Naive thymus-derived CD4-positive, alpha-beta T cell (primary cell): ENCODE measurements around the gene LIPK. TPM values are rescaled to one million over a fixed set of nuclear protein-coding genes. Genes with fewer than 3 reads are reported as not detected.

Experiments used
- ATAC-seq: fragments of 150-1000 bp; cut with Tn5 transposase; 2 replicates; pipeline ENCODE4 v1.10.0; 2021; ENCODE audit warnings: mild to moderate bottlenecking, moderate library complexity
- CTCF ChIA-PET: fragments of 350-600 bp; sonication (Branson Sonifier 250); formaldehyde crosslinking; loops from one replicate; lab custom pipeline; 2021; ENCODE audit warnings: antibody characterized with exemption; lab: Charles Lee
- POLR2A ChIA-PET: fragments of 350-600 bp; sonication (Branson Sonifier 250); formaldehyde crosslinking; loops from one replicate; lab custom pipeline; 2021; ENCODE audit warnings: antibody characterized with exemption, inconsistent platforms; lab: Charles Lee
- DNase-seq, 9 donors: peaks; one replicate each; pipeline versions ENCODE4 v3.0.0 to v3.0.0-alpha.2; 2020 to 2022; ENCODE audit warnings: mixed read lengths in 1 of 9
- H3K27ac ChIP-seq: one replicate; pipeline ENCODE4 v1.7.0; 2013; ENCODE audit warnings: mild to moderate bottlenecking, low read depth, low read length, moderate library complexity
- H3K27me3 ChIP-seq, 2 donors: one replicate each; pipeline ENCODE4 v1.7.0; 2013; ENCODE audit warnings: low read length in 2 of 2, mild to moderate bottlenecking in 2 of 2, moderate library complexity in 2 of 2; ENCODE audit not compliant: control insufficient read depth in 2 of 2, insufficient read depth in 2 of 2
- H3K36me3 ChIP-seq, 3 experiments: 1 replicate in 2 of 3; 2 replicates in 1 of 3; pipeline ENCODE4 v1.7.0; 2013; ENCODE audit warnings: low read length in 3 of 3, mild to moderate bottlenecking in 3 of 3, moderate library complexity in 1 of 3; ENCODE audit not compliant: insufficient read depth in 3 of 3, control insufficient read depth in 2 of 3
- H3K4me1 ChIP-seq, 2 donors: one replicate each; pipeline ENCODE4 v1.7.0; 2013; ENCODE audit warnings: low read length in 2 of 2, mild to moderate bottlenecking in 2 of 2, moderate library complexity in 1 of 2; ENCODE audit not compliant: control insufficient read depth in 2 of 2, insufficient read depth in 2 of 2
- H3K4me3 ChIP-seq: 2 replicates; pipeline ENCODE4 v1.7.0; 2013; ENCODE audit warnings: mild to moderate bottlenecking, low read length
- H3K9me3 ChIP-seq, 3 experiments: 1 replicate in 2 of 3; 2 replicates in 1 of 3; pipeline ENCODE4 v1.7.0; 2013; ENCODE audit warnings: low read length in 3 of 3; ENCODE audit not compliant: control insufficient read depth in 2 of 3
- H3K27ac Mint-ChIP-seq, 9 donors: one replicate each; pipeline ENCODE4 v1.8.0; 2020 to 2022; ENCODE audit warnings: mixed read lengths in 9 of 9, mild to moderate bottlenecking in 8 of 9, moderate library complexity in 5 of 9, inconsistent platforms in 2 of 9
- H3K27me3 Mint-ChIP-seq, 5 donors: one replicate each; pipeline ENCODE4 v1.8.0; 2021 to 2022; ENCODE audit warnings: mixed read lengths in 5 of 5, mild to moderate bottlenecking in 1 of 5
- H3K36me3 Mint-ChIP-seq, 5 donors: one replicate each; pipeline ENCODE4 v1.8.0; 2020 to 2022; ENCODE audit warnings: mixed read lengths in 5 of 5, mild to moderate bottlenecking in 3 of 5, inconsistent platforms in 1 of 5
- H3K4me1 Mint-ChIP-seq, 7 donors: one replicate each; pipeline ENCODE4 v1.8.0; 2020 to 2022; ENCODE audit warnings: mixed read lengths in 7 of 7, mild to moderate bottlenecking in 3 of 7, inconsistent platforms in 1 of 7
- H3K4me3 Mint-ChIP-seq, 10 donors: one replicate each; pipeline ENCODE4 v1.8.0; 2020 to 2022; ENCODE audit warnings: mild to moderate bottlenecking in 10 of 10, mixed read lengths in 10 of 10, moderate library complexity in 6 of 10, inconsistent platforms in 2 of 10
- H3K9me3 Mint-ChIP-seq, 11 donors: one replicate each; pipeline ENCODE4 v1.8.0; 2020 to 2022; ENCODE audit warnings: mixed read lengths in 11 of 11, mild to moderate bottlenecking in 4 of 11, inconsistent platforms in 1 of 11, moderate library complexity in 1 of 11
- intact Hi-C, 2 donors: fragments of 100-400 bp; cut with micrococcal nuclease; formaldehyde crosslinking; loops; one replicate each; pipeline ENCODE4 v1.15.1; 2023
- polyA plus RNA-seq, 2 donors: library from polyadenylated mRNA; unstranded; fragments of 300-500 nt; fragmentation: Illumina TruSeq; gene quantifications; one replicate each; pipeline ENCODE4 v1.2.3, GENCODE V29; 2021
- total RNA-seq, 6 experiments: library from RNA in 5 of 6; stranded (reverse) in 5 of 6; gene quantifications; 1 replicate in 5 of 6; 2 replicates in 1 of 6; pipeline ENCODE4 v1.2.3 and lab custom pipeline; 2021 to 2026

Gene LIPK
- total and polyA plus RNA-seq, 7 experiments from 2014 or later: not detected

GRCh38 chr10:88755753-88756152, 49.7 kb downstream of the LIPK start:
- Mint-ChIP-seq H3K4me3 (no peak overlapping the region), H3K27me3 (peaks cover 0 to 44% (median 0%) of the 10 kb centered on the region in 5 donors), H3K36me3 (no peaks in the 10 kb centered on the region), H3K9me3 (peaks cover 0 to 2% (median 0%) of the 10 kb centered on the region in 11 donors), H3K4me1 (peaks cover 5 to 13% (median 11%) of the 10 kb centered on the region in 7 donors), H3K27ac (no peak overlapping the region)
- Histone ChIP-seq H3K9me3 (no peaks in the 10 kb centered on the region), H3K4me3 (no peak overlapping the region), H3K27me3 (no peaks in the 10 kb centered on the region), H3K4me1 (no peaks in the 10 kb centered on the region), H3K36me3 (no peaks in the 10 kb centered on the region), H3K27ac (no peak overlapping the region)
- ATAC-seq (peak; percentile 32), DNase-seq (no peak)
- intact Hi-C loops: no loop called here
- ChIA-PET CTCF (no interaction called here), POLR2A (interaction anchor here (0.6 kb wide), 1 partner anchor 739 kb away, joined by 3 read pairs; no protein-coding TSS in a partner anchor)

- no peak overlapping the region for H3K4me3 ChIP-seq
- no peak overlapping the region for H3K27ac ChIP-seq
- CTCF ChIA-PET: no interaction called here
- Mint-ChIP-seq H3K27ac (no peak overlapping the region), H3K9me3 (peaks cover 0 to 2% (median 0%) of the 10 kb centered on the region in 11 donors), H3K36me3 (no peaks in the 10 kb centered on the region), H3K4me3 (no peak overlapping the region), H3K4me1 (peaks cover 5 to 13% (median 11%) of the 10 kb centered on the region in 7 donors), H3K27me3 (peaks cover 0 to 45% (median 0%) of the 10 kb centered on the region in 5 donors)
- no peaks in the 10 kb centered on the region for H3K4me1 ChIP-seq
- no peaks in the 10 kb centered on the region for H3K27me3 ChIP-seq
- DNase-seq (no peak), ATAC-seq (no peak)
- intact Hi-C loops: no loop called here
- H3K36me3 ChIP-seq: no peaks in the 10 kb centered on the region
- H3K9me3 ChIP-seq: no peaks in the 10 kb centered on the region
- POLR2A ChIA-PET: no interaction called here
Measured at GRCh38 chr10:88756660-88757059, 50.6 kb downstream of the LIPK start.

- no peaks in the 10 kb centered on the region for H3K36me3 Mint-ChIP-seq
- intact Hi-C loops: no loop called here
- H3K27ac Mint-ChIP-seq: peak within 1 kb of the TSS in 2 of 9 donors; percentile 55 to 61
- ChIA-PET CTCF (no interaction called here), POLR2A (no interaction called here)
- H3K27me3 Mint-ChIP-seq: peaks cover 0 to 44% (median 0%) of the 10 kb centered on the region in 5 donors
- DNase-seq (peak in 1 of 9 donors; percentile 6), ATAC-seq (peak; percentile 91)
- peaks cover 0 to 2% (median 0%) of the 10 kb centered on the region in 11 donors for H3K9me3 Mint-ChIP-seq
- peak within 1 kb of the TSS in 1 of 10 donors; percentile 39 for H3K4me3 Mint-ChIP-seq
- peaks cover 5 to 13% (median 11%) of the 10 kb centered on the region in 7 donors for H3K4me1 Mint-ChIP-seq
- no peak within 1 kb of the TSS for H3K27ac ChIP-seq
- H3K36me3 ChIP-seq: no peaks in the 10 kb centered on the region
- H3K27me3 ChIP-seq: no peaks in the 10 kb centered on the region
- H3K4me1 ChIP-seq: no peaks in the 10 kb centered on the region
- no peaks in the 10 kb centered on the region for H3K9me3 ChIP-seq
- no peak within 1 kb of the TSS for H3K4me3 ChIP-seq
Measured at GRCh38 chr10:88759366-88760101, 53.5 kb downstream of the LIPK start, which contains the start of gene LIPN. LIPN (plus strand) TSS chr10:88760020; CDS start chr10:88761406, 1,386 bp downstream.

- no peaks in the 10 kb centered on the region for H3K4me1 ChIP-seq
- ATAC-seq: no peak
- H3K9me3 ChIP-seq: no peaks in the 10 kb centered on the region
- Mint-ChIP-seq H3K36me3 (no peaks in the 10 kb centered on the region), H3K27ac (no peak overlapping the region), H3K4me3 (no peak overlapping the region), H3K4me1 (peaks cover 0 to 6% (median 5%) of the 10 kb centered on the region in 7 donors), H3K9me3 (peaks cover 0 to 2% (median 0%) of the 10 kb centered on the region in 11 donors), H3K27me3 (peaks cover 0 to 46% (median 0%) of the 10 kb centered on the region in 5 donors)
- H3K4me3 ChIP-seq: no peak overlapping the region
- ChIA-PET POLR2A (no interaction called here), CTCF (interaction anchor here (1.2 kb wide), 1 partner anchor 74 kb away, joined by 3 read pairs; no protein-coding TSS in a partner anchor)
- H3K36me3 ChIP-seq: no peaks in the 10 kb centered on the region
- no peak overlapping the region for H3K27ac ChIP-seq
- intact Hi-C loops: no loop called here
- no peaks in the 10 kb centered on the region for H3K27me3 ChIP-seq
- DNase-seq: no peak
Measured at GRCh38 chr10:88762906-88763305, 56.9 kb downstream of the LIPK start.

- Histone ChIP-seq H3K4me3 (no peak overlapping the region), H3K36me3 (no peaks in the 10 kb centered on the region), H3K27me3 (no peaks in the 10 kb centered on the region), H3K4me1 (no peaks in the 10 kb centered on the region), H3K9me3 (no peaks in the 10 kb centered on the region), H3K27ac (no peak overlapping the region)
- ChIA-PET CTCF (interaction anchor here (1.2 kb wide), 1 partner anchor 75 kb away, joined by 3 read pairs; no protein-coding TSS in a partner anchor), POLR2A (no interaction called here)
- Mint-ChIP-seq H3K4me3 (no peak overlapping the region), H3K27ac (no peak overlapping the region), H3K27me3 (peaks cover 0 to 48% (median 0%) of the 10 kb centered on the region in 5 donors), H3K9me3 (peaks cover 0 to 2% (median 0%) of the 10 kb centered on the region in 11 donors), H3K36me3 (no peaks in the 10 kb centered on the region), H3K4me1 (peaks cover 0 to 6% (median 5%) of the 10 kb centered on the region in 7 donors)
- no peak for ATAC-seq
- intact Hi-C loops: no loop called here
- DNase-seq: no peak
Measured at GRCh38 chr10:88763441-88763840, 57.4 kb downstream of the LIPK start.

- no peaks in the 10 kb centered on the region for H3K27me3 ChIP-seq
- no peak overlapping the region for H3K4me3 ChIP-seq
- DNase-seq (no peak), ATAC-seq (no peak)
- no peaks in the 10 kb centered on the region for H3K9me3 ChIP-seq
- Mint-ChIP-seq H3K27me3 (peaks cover 0 to 48% (median 0%) of the 10 kb centered on the region in 5 donors), H3K36me3 (no peaks in the 10 kb centered on the region), H3K4me3 (no peak overlapping the region), H3K4me1 (peaks cover 0 to 6% (median 5%) of the 10 kb centered on the region in 7 donors), H3K9me3 (peaks cover 0 to 2% (median 0%) of the 10 kb centered on the region in 11 donors), H3K27ac (no peak overlapping the region)
- H3K27ac ChIP-seq: no peak overlapping the region
- ChIA-PET CTCF (no interaction called here), POLR2A (no interaction called here)
- intact Hi-C loops: no loop called here
- H3K4me1 ChIP-seq: no peaks in the 10 kb centered on the region
- H3K36me3 ChIP-seq: no peaks in the 10 kb centered on the region
Measured at GRCh38 chr10:88764110-88764509, 58.1 kb downstream of the LIPK start.
